ENCODE measurements around the gene DHTKD1.

DNA sequence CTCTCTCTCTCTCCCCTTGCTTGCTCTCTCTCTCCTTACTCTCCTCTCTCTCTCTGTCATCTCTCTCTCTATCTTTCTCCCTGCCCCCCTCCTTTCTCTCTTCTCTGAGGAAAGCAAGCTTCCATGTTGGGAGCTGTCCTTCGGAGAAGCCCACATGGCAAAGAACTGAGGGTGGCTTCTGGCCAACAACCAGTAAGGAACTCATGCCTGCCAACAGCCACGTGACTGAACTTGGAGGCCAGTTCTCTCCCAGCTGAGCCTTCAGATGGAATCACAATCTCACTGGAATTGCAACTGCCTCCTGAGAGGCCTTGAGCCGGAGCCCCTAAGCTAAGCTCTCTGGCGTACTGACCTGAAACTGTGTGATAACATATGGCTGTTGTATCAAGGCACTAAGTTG, 12.0 kb upstream of the DHTKD1 start:
- TF ChIP-seq EZH2 (IDR thresholded peaks at IDR 0.05; ENCODE audit: borderline replicate concordance, low read depth, low read length, severe bottlenecking), result no peak
- TF ChIP-seq, protein P1, sequence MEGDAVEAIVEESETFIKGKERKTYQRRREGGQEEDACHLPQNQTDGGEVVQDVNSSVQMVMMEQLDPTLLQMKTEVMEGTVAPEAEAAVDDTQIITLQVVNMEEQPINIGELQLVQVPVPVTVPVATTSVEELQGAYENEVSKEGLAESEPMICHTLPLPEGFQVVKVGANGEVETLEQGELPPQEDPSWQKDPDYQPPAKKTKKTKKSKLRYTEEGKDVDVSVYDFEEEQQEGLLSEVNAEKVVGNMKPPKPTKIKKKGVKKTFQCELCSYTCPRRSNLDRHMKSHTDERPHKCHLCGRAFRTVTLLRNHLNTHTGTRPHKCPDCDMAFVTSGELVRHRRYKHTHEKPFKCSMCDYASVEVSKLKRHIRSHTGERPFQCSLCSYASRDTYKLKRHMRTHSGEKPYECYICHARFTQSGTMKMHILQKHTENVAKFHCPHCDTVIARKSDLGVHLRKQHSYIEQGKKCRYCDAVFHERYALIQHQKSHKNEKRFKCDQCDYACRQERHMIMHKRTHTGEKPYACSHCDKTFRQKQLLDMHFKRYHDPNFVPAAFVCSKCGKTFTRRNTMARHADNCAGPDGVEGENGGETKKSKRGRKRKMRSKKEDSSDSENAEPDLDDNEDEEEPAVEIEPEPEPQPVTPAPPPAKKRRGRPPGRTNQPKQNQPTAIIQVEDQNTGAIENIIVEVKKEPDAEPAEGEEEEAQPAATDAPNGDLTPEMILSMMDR (IDR thresholded peaks at IDR 0.05; ENCODE audit: borderline replicate concordance, extremely low read depth, low read length, poor library complexity, severe bottlenecking), result no peak

Measured in DND-41 (cell line).